Measurements from ENCODE around the gene SLC35D2.

SLC35D2 gene

GRCh38 chr9:96383165-96383942 is at the start of gene SLC35D2:
SLC35D2 (minus strand) TSS chr9:96383711; CDS start chr9:96383634, 77 bp downstream.
- peak within 1 kb of the TSS; percentile 66 for H3K4me3 ChIP-seq (ENCODE audit: low read length)
- TF ChIP-seq, protein P1, sequence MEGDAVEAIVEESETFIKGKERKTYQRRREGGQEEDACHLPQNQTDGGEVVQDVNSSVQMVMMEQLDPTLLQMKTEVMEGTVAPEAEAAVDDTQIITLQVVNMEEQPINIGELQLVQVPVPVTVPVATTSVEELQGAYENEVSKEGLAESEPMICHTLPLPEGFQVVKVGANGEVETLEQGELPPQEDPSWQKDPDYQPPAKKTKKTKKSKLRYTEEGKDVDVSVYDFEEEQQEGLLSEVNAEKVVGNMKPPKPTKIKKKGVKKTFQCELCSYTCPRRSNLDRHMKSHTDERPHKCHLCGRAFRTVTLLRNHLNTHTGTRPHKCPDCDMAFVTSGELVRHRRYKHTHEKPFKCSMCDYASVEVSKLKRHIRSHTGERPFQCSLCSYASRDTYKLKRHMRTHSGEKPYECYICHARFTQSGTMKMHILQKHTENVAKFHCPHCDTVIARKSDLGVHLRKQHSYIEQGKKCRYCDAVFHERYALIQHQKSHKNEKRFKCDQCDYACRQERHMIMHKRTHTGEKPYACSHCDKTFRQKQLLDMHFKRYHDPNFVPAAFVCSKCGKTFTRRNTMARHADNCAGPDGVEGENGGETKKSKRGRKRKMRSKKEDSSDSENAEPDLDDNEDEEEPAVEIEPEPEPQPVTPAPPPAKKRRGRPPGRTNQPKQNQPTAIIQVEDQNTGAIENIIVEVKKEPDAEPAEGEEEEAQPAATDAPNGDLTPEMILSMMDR (IDR thresholded peaks at IDR 0.05; ENCODE audit: insufficient read depth, low read depth, low read length, missing control alignments): no peak
- peak; percentile 49 for DNase-seq (ENCODE audit: low read depth)

- TF ChIP-seq, protein P1 (IDR thresholded peaks at IDR 0.05; ENCODE audit: insufficient read depth, low read depth, low read length, missing control alignments): no peak
- no peak overlapping the region for H3K4me3 ChIP-seq (ENCODE audit: low read length)
- DNase-seq (ENCODE audit: low read depth): no peak
These were observed 46.9 kb upstream of the SLC35D2 start for GRCh38 chr9:96430377-96430776.

DNA sequence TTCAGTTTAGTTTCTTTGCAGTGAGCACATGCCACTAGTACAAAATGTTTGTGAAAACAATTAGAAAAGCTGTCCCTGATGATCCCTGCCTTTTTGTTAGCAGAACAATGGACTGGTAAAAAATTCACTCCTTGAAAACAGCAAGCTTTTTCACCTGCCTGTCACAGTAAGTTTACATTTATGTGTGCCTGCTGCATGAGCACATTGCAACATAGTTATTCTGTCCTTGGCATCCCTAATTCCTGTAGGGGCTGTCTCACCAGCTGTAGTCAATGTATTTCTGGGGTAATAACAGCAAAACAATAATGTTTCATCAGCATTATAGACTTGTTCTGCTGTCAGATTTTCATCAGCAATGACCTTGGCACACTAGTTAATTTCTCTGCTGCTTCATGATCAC is 46.2 kb upstream of the SLC35D2 start:
- no peak overlapping the region for H3K4me3 ChIP-seq (ENCODE audit: low read length)
- TF ChIP-seq, protein P1 (IDR thresholded peaks at IDR 0.05; ENCODE audit: insufficient read depth, low read depth, low read length, missing control alignments): no peak
- DNase-seq (ENCODE audit: low read depth): no peak

GRCh38 chr9:96425500-96426169 is 42.1 kb upstream of the SLC35D2 start:
- H3K4me3 ChIP-seq (ENCODE audit: low read length): no peak overlapping the region
- TF ChIP-seq, protein P1 (IDR thresholded peaks at IDR 0.05; ENCODE audit: insufficient read depth, low read depth, low read length, missing control alignments): no peak
- no peak for DNase-seq (ENCODE audit: low read depth)

- DNase-seq (ENCODE audit: low read depth): peak; percentile 29
- H3K4me3 ChIP-seq (ENCODE audit: low read length): no peak overlapping the region
- TF ChIP-seq, protein P1 (IDR thresholded peaks at IDR 0.05; ENCODE audit: insufficient read depth, low read depth, low read length, missing control alignments): no peak
These were observed 40.5 kb upstream of the SLC35D2 start for GRCh38 chr9:96423985-96424336.

GRCh38 chr9:96423322-96423984 is 39.9 kb upstream of the SLC35D2 start:
- no peak for DNase-seq (ENCODE audit: low read depth)
- TF ChIP-seq, protein P1 (IDR thresholded peaks at IDR 0.05; ENCODE audit: insufficient read depth, low read depth, low read length, missing control alignments): no peak
- no peak overlapping the region for H3K4me3 ChIP-seq (ENCODE audit: low read length)
